Astrocyte of the spinal cord (primary cell): Measurements from ENCODE around the gene HCN3.
"Not testable (repeated sequence)": the region's sequence is repeated elsewhere in the genome, so short reads cannot be mapped to it uniquely, and the experiment has no call there.

Experiments used
- DNase-seq: peaks from one replicate; pipeline ENCODE4 v3.0.0; 2011; ENCODE audit warnings: low read depth, low spot score
- H3K4me3 ChIP-seq: 2 replicates; pipeline ENCODE4 v1.5.1; 2011; ENCODE audit warnings: low read depth, mild to moderate bottlenecking, low read length, moderate library complexity
- in situ Hi-C: cut with HindIII; loops from 2 replicates; pipeline ENCODE4 v1.10.0; 2017; ENCODE audit warnings: low sequenced_read_pairs
- TF ChIP-seq, protein P1 (sequence below): IDR thresholded peaks from 2 replicates; pipeline ENCODE4 v1.5.1; 2012; ENCODE audit warnings: low read depth, mild to moderate bottlenecking, low read length, inconsistent platforms

The HCN3 gene

DNA sequence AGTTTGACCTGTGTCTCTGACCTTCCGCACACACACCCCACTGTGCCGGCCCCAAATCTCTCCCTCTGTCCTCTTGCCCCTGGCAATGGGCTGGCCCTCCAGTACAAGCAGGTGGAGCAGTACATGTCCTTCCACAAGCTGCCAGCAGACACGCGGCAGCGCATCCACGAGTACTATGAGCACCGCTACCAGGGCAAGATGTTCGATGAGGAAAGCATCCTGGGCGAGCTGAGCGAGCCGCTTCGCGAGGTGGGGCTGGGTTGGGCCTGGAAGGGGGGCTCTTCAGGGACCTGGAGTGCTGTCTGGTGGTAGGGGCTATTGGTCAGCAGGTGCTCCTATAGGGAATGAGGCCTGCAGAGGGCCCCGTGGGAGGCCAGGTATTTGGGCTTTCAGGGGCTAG is 7.8 kb downstream of the HCN3 start:
- DNase-seq = no peak
- H3K4me3 ChIP-seq = no peak overlapping the region
- TF ChIP-seq, protein P1, sequence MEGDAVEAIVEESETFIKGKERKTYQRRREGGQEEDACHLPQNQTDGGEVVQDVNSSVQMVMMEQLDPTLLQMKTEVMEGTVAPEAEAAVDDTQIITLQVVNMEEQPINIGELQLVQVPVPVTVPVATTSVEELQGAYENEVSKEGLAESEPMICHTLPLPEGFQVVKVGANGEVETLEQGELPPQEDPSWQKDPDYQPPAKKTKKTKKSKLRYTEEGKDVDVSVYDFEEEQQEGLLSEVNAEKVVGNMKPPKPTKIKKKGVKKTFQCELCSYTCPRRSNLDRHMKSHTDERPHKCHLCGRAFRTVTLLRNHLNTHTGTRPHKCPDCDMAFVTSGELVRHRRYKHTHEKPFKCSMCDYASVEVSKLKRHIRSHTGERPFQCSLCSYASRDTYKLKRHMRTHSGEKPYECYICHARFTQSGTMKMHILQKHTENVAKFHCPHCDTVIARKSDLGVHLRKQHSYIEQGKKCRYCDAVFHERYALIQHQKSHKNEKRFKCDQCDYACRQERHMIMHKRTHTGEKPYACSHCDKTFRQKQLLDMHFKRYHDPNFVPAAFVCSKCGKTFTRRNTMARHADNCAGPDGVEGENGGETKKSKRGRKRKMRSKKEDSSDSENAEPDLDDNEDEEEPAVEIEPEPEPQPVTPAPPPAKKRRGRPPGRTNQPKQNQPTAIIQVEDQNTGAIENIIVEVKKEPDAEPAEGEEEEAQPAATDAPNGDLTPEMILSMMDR = no peak
- in situ Hi-C loops = no loop called here

DNA sequence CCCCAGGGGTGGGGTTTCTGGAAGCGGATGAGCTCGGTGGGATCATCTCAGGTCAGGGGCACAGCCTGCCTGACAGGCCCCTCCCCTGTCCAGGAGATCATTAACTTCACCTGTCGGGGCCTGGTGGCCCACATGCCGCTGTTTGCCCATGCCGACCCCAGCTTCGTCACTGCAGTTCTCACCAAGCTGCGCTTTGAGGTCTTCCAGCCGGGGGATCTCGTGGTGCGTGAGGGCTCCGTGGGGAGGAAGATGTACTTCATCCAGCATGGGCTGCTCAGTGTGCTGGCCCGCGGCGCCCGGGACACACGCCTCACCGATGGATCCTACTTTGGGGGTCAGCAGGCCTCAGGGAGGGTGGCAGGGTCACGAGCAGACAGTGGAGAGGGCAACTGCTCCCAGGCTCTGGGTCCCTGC is 8.4 kb downstream of the HCN3 start:
- H3K4me3 ChIP-seq = no peak overlapping the region
- in situ Hi-C loops = no loop called here
- no peak for DNase-seq
- TF ChIP-seq, protein P1 = no peak

DNA sequence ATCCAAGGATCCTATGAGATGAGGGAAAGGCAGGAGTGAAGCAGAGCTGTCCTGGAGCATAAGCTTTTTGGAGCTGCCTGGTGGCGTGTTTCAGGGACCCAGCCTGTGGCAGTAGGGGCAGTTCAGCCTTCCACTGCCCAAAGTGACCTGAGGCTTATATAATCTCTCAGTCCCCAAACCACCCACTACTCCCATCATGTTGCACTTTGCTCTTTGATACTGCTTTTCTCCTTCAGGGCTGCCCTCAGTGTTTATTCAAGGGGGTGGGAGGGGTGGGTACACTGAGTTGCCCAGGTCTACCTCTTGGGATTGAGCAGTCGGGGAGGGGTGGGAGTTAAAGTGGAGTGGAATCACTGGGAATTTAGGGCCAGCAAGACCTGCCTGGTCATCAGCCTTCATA is 9.3 kb downstream of the HCN3 start:
- TF ChIP-seq, protein P1 = no peak
- no peak overlapping the region for H3K4me3 ChIP-seq
- in situ Hi-C loops = no loop called here
- DNase-seq = no peak

DNA sequence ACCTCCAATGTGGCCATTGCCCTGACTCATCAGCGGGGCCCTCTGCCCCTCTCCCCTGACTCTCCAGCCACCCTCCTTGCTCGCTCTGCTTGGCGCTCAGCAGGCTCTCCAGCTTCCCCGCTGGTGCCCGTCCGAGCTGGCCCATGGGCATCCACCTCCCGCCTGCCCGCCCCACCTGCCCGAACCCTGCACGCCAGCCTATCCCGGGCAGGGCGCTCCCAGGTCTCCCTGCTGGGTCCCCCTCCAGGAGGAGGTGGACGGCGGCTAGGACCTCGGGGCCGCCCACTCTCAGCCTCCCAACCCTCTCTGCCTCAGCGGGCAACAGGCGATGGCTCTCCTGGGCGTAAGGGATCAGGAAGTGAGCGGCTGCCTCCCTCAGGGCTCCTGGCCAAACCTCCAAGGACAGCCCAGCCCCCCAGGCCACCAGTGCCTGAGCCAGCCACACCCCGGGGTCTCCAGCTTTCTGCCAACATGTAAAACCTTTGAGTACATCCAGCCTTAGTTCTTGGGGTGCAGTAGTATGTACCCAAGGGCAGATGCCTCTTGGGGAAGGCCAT is 10.8 kb downstream of the HCN3 start:
- TF ChIP-seq, protein P1 = no peak
- no peak for DNase-seq
- in situ Hi-C loops = no loop called here
- no peak overlapping the region for H3K4me3 ChIP-seq

DNA sequence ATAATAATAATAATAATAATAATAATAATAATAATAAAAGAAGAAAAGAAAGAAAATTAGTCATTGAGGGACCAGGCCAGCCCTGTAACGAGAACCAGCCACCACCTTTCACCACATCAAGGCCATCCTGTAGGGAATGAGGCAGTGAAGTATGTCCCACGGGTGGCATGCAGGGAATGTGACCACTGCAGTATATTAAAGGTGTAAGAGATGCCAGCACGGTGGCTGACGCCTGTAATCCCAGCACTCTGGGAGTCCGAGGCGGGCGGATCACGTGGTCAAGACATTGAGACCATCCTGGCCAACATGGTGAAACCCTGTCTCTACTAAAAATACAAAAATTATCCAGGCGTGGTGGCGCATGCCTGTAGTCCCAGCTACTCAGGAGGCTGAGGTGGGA is 13.7 kb downstream of the HCN3 start:
- in situ Hi-C loops, H3K4me3 ChIP-seq, DNase-seq: not testable (repeated sequence)

DNA sequence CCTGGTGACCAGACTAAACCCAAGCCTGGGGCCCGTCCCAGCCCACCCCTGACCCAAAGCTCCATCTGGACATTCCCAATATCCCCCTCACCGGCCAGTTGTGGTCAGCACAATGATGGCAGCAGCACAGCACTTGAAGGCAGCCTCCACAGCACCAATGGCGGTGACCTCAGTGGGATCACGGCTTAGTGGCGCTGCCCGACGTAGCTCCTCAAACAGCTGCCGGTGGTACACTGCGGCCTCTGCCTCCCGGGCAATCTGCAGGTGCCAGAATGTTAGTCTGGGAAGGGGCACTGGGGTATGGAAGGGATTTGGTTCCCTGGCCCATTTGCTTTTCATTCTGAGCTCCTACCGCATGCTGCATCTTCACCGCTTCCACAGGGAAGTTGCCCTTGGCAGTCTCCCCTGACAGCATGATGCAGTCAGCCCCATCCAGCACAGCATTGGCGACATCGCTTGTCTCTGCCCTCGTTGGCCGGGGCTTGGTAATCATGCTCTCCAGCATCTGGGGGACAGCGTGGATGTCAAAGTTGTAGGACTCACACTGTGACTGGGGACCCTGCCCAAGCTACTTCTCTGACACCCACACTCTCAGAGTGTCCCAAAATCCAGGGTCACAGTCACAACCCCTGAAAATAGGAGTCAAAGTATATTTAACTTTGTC is 16.0 kb downstream of the HCN3 start:
- in situ Hi-C loops = no loop called here
- H3K4me3 ChIP-seq = no peak overlapping the region
- no peak for DNase-seq
- TF ChIP-seq, protein P1 = no peak

DNA sequence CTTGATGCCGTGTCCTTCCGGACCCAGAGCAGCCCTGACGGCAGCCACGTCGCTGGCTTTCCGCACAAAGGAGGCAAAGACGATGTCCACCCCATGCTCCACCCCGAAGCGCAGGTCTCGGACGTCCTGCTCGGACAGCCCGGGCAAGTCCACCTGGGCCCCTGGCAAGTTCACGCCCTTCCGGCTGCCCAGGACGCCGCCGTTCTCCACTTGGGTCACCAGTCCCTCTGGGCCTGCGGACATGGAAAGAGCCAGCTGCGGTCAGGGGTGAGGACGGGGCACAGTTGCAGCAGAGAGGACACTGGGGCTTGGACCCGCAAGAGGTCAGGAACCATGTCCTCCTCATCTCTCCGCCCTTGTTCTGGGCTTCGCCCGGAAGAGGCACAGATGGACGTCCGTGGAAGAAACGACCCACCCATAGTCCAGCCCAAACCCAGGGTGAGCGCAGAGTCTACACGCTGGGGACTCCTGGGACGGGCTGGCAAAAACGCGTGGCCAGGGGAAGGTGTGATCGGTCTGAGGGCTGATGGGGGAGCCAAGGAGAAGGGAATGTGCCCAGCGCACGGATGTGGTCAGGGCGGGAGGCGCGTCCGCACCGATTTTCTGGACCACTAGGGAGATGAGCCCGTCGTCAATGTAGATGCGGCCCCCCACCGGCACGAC is 17.4 kb downstream of the HCN3 start:
- in situ Hi-C loops = no loop called here
- no peak overlapping the region for H3K4me3 ChIP-seq

More for the DNA sequence above, 17.4 kb downstream of the HCN3 start:
- DNase-seq = no peak
- TF ChIP-seq, protein P1 = no peak
